HepG2 (cell line): ENCODE results near the gene TECTA.

ENCODE experiments used
- CTCF ChIP-seq: sonication (generic); formaldehyde crosslinking; IDR thresholded peaks from 2 replicates; pipeline ENCODE4 v1.5.0; 2020; ENCODE audit warnings: mild to moderate bottlenecking, missing genetic modification reagents, moderate library complexity
- POLR2G ChIP-seq: fragments of 200-400 bp; formaldehyde crosslinking; IDR thresholded peaks from 2 replicates; pipeline ENCODE4 v1.6.1; 2018; ENCODE audit warnings: mild to moderate bottlenecking, low read depth, low read length, moderate library complexity
- ZNF451 ChIP-seq: sonication (generic); formaldehyde crosslinking; IDR thresholded peaks from 2 replicates; pipeline ENCODE4 v1.5.0; 2020; ENCODE audit warnings: mild to moderate bottlenecking, missing genetic modification reagents

DNA sequence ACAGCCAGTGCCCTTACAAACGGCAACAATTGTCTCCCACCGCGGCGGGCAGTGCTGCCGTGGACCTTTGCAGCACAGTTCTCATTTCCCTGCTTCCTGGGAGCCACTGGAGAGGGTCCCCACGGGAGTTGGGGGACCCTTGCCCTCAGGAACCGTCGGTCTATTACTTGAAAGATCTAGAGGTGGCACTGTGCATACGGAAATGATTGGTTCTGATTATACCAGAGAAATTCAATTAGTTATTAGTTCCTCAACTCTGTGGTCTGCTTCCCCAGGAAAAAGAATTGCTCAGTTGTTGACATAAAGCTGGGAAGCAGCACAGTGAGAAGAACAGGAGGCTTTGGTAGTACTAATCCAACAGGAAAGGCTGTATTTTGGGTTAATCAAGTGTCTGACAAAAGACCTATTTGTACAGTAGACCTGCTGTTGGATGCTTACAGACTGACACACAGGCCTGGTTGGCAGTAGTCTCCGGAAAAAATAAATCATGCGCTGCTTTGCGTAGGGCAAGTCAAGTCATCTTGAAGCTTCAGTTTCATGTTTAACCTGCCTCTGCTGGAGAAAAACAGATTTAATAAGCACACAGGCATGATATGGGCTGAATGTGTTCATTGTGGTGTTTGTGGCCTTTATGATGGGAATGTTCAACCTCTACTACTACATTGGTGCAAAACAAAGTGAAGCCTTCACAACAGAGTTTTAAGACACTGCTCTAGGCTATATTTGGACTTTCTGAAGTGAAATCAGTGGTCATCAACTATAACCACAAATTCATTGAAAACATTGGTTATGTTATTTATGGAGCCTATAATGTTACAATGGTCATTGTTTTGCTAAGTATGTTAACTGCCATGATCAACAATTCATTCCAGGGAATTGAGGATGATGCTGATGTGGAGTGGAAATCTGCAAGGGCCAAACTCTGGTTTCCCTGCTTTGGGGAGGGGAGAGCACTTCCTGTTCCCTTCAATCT is 136.9 kb downstream of the TECTA start:
- TF ChIP-seq CTCF (CRISPR knock-in tag) (no peak), POLR2G (no peak), ZNF451 (no peak)
